Stomach (tissue), 4 donors: Measurements from ENCODE around the gene L3MBTL1.

Experiments used
- EP300 ChIP-seq: sonication (generic); formaldehyde crosslinking; IDR thresholded peaks from one replicate; pipeline ENCODE4 v1.6.1; 2017; ENCODE audit warnings: antibody characterized with exemption
- POLR2A ChIP-seq, 4 donors: fragments of 450-650 bp; IDR thresholded peaks; one replicate each; pipeline ENCODE4 v1.6.1; 2016; ENCODE audit warnings: antibody characterized with exemption in 4 of 4, control low read depth in 2 of 4, mild to moderate bottlenecking in 1 of 4, moderate library complexity in 1 of 4
- POLR2AphosphoS5 ChIP-seq, 3 donors: sonication (generic); formaldehyde crosslinking; IDR thresholded peaks; one replicate each; pipeline ENCODE4 v1.6.1; 2016; ENCODE audit warnings: antibody characterized with exemption in 3 of 3
- TF ChIP-seq, protein P1 (sequence below), 7 experiments: fragments of 450-650 bp in 4 of 7; fragments of 200-600 bp in 3 of 7; sonication (generic) in 3 of 7; IDR thresholded peaks; one replicate each; pipeline ENCODE4 v1.5.1; 2016 to 2019; ENCODE audit warnings: antibody characterized with exemption in 7 of 7, control low read depth in 2 of 7, mild to moderate bottlenecking in 1 of 7

- TF ChIP-seq, protein P1, sequence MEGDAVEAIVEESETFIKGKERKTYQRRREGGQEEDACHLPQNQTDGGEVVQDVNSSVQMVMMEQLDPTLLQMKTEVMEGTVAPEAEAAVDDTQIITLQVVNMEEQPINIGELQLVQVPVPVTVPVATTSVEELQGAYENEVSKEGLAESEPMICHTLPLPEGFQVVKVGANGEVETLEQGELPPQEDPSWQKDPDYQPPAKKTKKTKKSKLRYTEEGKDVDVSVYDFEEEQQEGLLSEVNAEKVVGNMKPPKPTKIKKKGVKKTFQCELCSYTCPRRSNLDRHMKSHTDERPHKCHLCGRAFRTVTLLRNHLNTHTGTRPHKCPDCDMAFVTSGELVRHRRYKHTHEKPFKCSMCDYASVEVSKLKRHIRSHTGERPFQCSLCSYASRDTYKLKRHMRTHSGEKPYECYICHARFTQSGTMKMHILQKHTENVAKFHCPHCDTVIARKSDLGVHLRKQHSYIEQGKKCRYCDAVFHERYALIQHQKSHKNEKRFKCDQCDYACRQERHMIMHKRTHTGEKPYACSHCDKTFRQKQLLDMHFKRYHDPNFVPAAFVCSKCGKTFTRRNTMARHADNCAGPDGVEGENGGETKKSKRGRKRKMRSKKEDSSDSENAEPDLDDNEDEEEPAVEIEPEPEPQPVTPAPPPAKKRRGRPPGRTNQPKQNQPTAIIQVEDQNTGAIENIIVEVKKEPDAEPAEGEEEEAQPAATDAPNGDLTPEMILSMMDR (IDR thresholded peaks at IDR 0.05) = no peak
- TF ChIP-seq POLR2A (IDR thresholded peaks at IDR 0.05) (no peak), EP300 (no peak), POLR2AphosphoS5 (IDR thresholded peaks at IDR 0.05) (no peak)
These were observed 25.6 kb downstream of the L3MBTL1 start for GRCh38 chr20:43533060-43533459.
